Embryonic facial prominence (tissue), 1 donor: ENCODE measurements around the gene CA14.
A peak's percentile ranks its signal among the peaks of the same experiment; 100 is the strongest.
"Not testable (repeated sequence)": the region's sequence is repeated elsewhere in the genome, so short reads cannot be mapped to it uniquely, and the experiment has no call there.

ENCODE experiments used
- DNase-seq: peaks from one replicate; pipeline ENCODE4 v3.0.0-alpha.2; 2016; ENCODE audit errors: extremely low spot score

Gene CA14

DNA sequence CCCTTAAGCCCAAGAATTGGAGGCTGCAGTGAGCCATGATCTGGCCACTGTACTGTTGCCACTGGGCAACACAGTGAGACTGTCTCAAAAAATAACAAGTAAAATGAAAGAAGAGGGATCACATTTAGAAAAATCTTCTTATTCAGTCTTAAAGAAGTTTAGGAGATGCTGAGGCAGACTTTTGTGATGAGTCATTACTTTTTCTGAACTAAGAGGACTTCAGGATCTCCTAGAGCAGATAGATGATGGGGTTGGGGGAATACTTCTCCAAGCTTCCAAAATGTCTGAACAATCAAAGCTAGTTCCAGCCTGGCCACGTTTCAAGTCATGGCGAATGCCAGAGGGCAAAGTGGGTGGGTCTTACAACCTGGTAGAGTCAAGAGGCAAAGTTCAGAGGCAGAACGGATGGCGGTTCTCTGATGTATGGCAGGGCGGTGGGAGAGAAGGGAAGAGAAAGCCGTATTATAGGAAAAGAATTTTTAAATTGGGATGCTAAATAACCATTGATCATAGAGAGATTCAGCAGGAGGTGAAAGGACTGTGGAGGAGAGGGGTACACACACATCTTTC, 22.6 kb downstream of the CA14 start:
- DNase-seq = no peak

DNA sequence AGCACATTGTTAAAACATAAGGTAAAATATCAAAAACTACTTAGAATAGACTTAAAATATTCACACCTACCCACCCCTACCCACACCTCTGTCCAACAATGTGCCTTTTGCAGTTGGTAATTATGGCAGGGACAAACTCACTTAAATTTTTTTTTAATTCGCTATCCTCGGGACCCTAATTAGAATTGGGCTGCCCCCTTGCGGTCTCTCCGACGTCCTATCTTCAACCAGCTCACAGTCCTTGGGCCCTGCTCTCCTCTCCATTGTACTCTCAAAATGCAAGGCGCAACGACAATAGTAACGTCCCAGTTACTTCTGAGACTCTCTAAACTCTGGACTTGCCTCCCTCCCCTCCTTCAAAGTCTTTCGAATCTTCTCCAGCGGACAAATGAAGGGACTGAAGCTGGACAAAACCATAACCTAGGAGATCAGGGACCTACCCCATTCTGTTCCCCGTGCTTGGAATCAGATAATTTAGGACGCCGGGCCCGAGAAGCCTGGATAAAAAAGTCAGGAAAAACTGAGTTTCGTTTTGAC, 23.7 kb downstream of the CA14 start:
- DNase-seq = no peak

DNA sequence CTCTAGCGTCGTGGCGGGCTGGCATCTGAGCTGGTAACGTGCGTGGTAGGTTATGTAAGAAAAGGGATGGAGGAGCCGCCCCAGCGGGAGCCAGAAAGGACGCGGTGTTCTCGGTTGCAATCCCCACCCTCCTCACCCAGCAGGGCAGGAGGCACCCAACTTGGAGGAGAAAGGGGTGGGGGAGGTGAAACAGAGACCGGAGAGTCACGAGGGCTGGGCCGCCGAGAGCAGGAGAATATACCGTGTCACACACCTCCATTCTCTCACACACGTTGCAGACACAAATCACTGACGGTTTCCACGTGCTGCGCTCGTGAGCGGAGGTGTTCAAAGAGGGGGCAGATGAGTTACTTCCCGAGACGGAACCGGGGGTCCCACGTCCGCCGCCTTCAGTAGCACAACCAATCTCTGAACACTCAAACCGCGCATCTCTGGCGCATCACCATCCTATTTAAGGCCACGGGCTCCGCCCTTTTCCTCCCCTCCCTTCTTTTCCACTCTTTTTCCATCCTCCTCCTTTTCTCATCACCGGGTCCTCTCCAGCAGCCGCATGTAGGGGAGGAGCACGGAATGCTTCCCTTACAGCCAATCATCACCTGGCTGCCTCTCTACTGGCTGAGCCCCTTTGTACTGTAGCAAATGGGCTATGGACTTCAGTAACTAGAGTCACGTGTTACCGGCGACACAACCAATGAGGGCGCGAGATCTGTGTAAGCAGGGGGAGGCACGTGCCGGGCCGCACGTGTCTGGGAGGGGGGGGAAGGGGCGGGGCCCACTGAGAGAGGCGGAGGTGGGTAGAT, 24.4 kb downstream of the CA14 start, which contains the start of gene CIART:
Gene CIART, plus strand, starts transcription at position 797 of the 800 bp plus-strand sequence. CDS start 714 bp downstream, outside the sequence.
- peak; percentile 99 for DNase-seq

DNA sequence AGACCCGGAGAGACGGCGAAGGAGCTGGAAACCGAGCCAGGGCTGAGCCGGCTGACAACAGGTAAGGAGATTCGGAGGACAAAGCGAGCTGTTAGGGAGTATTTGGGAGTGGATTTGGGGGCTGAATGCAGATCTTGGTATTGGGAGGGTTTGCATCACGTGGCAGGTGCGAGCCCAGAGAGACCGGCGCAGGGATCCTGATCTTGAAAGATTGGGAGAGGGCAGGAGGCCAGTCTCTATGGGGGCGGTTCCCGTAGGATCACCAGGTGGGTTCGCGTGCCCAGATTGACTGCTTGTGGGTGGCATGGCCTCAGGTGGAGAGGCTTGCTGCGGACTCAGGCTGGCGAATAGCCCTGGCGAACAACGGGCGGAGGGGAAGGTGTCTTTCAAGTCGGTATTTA, 25.0 kb downstream of the CA14 start:
- DNase-seq = no peak

DNA sequence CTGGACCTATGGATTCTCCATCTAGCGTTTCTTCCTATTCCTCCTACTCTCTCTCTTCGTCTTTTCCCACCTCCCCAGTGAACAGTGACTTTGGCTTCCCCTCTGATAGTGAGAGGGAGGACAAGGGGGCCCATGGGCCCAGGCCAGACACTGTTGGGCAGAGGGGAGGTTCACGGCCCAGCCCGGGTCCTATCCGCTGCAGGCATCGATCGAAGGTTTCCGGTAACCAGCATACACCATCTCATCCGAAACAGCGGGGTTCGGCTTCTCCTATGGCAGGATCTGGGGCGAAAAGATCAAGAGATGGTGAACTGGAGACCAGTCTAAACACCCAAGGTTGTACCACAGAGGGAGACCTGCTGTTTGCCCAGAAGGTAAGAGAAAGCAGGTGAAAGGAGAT, 25.7 kb downstream of the CA14 start:
- no peak for DNase-seq

GRCh38 chr1:150288382-150288781, 30.8 kb downstream of the CA14 start:
- DNase-seq = no peak

DNA sequence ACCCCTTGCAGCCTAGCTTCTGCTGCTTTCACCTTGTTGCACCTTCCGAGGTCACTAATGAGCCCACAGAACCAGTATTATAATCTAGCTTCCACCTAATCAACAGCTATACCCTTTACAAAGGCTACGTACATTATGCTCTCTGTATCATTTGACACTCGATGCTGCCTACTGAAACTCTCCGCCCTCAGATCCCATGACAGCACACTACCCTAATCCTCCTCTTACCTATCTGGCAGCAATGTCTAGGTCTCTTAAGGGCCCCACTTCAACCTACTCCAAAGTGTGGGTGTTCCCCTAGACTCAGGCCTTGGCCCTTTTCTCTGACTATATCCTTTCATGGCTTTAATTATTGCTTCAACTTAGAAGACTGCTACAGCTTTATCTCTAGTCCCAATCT, 31.2 kb downstream of the CA14 start:
- DNase-seq = no peak

DNA sequence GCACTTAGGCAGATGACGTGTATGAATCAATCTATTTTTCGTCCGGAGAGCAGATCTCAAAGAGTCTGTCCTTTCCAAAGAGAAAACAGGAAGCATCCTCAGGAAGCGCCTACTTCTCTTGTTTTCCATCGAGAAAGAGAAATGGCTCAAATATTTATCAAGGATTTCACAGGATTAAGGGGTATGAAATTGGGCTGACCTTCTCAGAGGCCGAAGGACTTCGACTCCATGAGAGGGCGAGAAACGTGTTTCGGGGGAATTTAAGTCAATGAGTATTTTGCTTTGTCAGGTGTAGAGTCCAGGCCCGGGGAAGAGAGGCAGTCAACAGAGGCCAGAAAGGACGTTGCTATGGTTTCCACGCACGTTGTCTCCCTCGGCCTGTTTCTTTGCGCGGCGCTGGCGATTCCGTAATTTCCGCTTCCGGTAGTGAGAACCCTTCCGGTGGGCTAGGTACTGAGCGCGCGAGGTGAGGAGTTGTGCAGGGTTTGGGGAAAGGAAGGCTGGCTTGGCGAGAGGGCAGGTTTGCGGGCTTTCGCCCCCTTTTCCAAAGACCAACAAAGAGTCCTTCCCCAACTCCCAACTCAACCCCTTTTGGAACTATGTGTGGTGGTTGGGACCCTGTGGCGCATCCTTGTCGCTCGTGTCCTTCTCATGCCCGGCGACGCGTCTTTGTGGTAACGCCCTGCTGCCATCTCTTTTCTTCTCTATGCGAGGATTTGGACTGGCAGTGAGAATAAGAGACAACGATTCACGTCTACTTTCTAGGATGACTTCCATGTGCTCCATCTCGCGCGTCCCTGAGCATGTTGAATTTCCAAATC, 36.1 kb downstream of the CA14 start, which contains the start of gene MRPS21:
Gene MRPS21, plus strand, starts transcription at position 429 of the 821 bp plus-strand sequence. CDS start 506 bp downstream, outside the sequence.
- DNase-seq = peak; percentile 91

- no peak for DNase-seq
Observed at GRCh38 chr1:150295476-150295875, 37.9 kb downstream of the CA14 start.

DNA sequence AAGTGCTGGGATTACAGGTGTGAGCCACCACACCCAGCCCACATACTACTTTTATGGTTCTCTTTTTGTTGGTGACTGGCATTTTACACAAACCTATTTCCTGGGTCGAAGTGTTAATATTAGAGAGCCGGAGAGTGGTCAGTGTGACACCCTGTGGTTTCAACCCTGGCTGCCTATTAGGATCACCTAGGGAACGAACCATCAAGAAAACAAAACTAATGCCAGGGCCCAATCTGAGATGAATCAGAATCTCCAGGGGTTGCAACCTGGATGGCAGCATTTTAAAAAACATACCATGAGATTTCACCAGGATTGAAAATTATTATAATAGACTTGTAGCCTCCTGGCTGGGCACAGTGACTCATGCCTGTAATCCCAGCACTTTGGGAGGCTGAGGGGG, 42.1 kb downstream of the CA14 start:
- DNase-seq = no peak

- DNase-seq = no peak
Observed at GRCh38 chr1:150302338-150302737, 44.8 kb downstream of the CA14 start.

DNA sequence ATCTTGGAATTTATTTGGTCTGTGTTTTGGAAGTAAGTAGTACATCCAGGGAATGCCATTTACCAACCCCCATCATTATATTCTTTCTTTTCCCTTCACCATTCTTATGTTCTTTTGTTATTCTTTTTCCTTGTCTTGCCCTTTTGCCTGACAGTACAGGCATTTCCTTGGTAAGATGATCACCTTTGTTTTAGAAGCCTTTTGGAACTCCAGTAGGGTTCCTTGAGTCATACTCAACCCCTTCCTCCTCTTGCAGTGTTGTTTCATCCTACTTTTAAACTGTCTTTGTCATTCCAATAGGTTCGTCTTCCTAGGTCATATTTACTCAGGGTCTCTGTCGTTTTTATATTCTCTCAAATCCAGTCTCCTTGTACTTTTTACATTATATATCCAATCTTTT, 45.3 kb downstream of the CA14 start:
- DNase-seq = no peak

GRCh38 chr1:150308585-150308984, 51.0 kb downstream of the CA14 start:
- DNase-seq = not testable (repeated sequence)

DNA sequence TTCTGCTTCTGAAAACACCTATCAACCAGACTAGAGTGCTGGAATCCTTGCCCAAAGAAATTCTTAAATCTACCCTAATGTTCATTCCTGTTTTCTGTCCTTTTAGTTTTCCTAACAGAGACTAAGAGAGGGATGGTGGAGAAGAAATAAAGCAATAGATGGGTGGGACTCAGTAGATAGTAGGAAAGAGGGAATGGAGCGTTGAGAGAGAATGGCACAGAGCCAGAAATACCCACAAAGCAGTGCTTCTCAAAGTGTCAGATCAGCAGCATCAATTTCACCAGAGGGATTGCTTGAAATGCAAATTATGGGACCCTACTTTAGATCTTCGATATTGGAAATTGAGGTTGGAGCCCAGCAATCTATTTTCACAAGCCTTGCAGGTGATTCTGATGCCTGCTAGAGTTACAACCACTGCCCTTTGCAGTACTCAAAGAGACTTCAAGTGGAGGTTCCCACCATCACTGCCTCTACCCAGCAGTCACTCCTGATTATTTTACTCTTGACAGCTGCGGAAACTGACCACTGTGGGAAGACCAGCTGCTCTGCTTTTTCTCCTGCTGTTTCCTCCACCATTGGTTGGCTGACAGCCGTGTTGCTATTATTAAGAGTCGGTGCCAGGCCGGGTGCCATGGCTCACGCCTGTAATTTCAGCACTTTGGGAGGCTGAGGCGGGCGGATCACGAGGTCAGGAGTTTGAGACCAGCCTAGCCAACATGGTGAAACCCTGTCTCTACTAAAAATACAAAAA, 52.4 kb downstream of the CA14 start:
- no peak for DNase-seq

- DNase-seq = no peak
Observed at GRCh38 chr1:150311762-150312161, 54.2 kb downstream of the CA14 start.
